HEK293 (cell line): ENCODE measurements around the gene BRDT.

Experiments used
- CTCF ChIA-PET: fragments of 350-600 bp; formaldehyde crosslinking; extraction: SDS; loops from one replicate; lab custom pipeline; 2021; ENCODE audit warnings: antibody characterized with exemption; lab: Yijun Ruan, JAX
- POLR2A ChIA-PET: fragments of 300-600 bp; formaldehyde crosslinking; extraction: SDS; loops from one replicate; lab custom pipeline; 2020; ENCODE audit warnings: antibody characterized with exemption, inconsistent platforms; lab: Yijun Ruan, JAX
- H3K27ac ChIP-seq: fragments of 200-500 bp; sonication (Bioruptor generic); 2 replicates; pipeline ENCODE4 v1.5.1; 2014; ENCODE audit warnings: low read depth, low read length, control low read depth, inconsistent platforms; ENCODE audit errors: extremely low read depth
- H3K36me3 ChIP-seq, 2 experiments: fragments of 200-500 bp in 1 of 2; sonication (Bioruptor generic) in 1 of 2; 1 replicate in 1 of 2; 2 replicates in 1 of 2; pipeline ENCODE4 v1.5.1; 2014 to 2017; ENCODE audit warnings: inconsistent platforms in 2 of 2, low read length in 2 of 2; ENCODE audit not compliant: control insufficient read depth in 2 of 2, insufficient read depth in 1 of 2
- H3K4me1 ChIP-seq: fragments of 200-500 bp; sonication (Bioruptor generic); 2 replicates; pipeline ENCODE4 v1.5.1; 2014; ENCODE audit warnings: mild to moderate bottlenecking, low read length, inconsistent platforms; ENCODE audit not compliant: control insufficient read depth, insufficient read depth
- H3K4me3 ChIP-seq: 2 replicates; pipeline ENCODE4 v1.5.1; 2011; ENCODE audit warnings: low read depth, mild to moderate bottlenecking, control low read depth, low read length, moderate library complexity
- H3K9me3 ChIP-seq: fragments of 200-500 bp; sonication (Bioruptor generic); 2 replicates; pipeline ENCODE4 v1.5.1; 2014; ENCODE audit warnings: low read depth, low read length, inconsistent platforms; ENCODE audit not compliant: control insufficient read depth, insufficient read depth
- GFI1B ChIP-seq: fragments of 450-650 bp; formaldehyde crosslinking; IDR thresholded peaks from 2 replicates; pipeline ENCODE4 v1.5.1; 2016; ENCODE audit warnings: missing biosample characterization, missing genetic modification characterization
- GLIS2 ChIP-seq: fragments of 450-650 bp; formaldehyde crosslinking; IDR thresholded peaks from 2 replicates; pipeline ENCODE4 v1.5.1; 2016; ENCODE audit warnings: missing biosample characterization, missing genetic modification characterization
- HIC1 ChIP-seq: fragments of 450-650 bp; formaldehyde crosslinking; IDR thresholded peaks from 2 replicates; pipeline ENCODE4 v1.5.1; 2016; ENCODE audit warnings: missing biosample characterization, missing genetic modification characterization
- OVOL3 ChIP-seq: fragments of 450-650 bp; formaldehyde crosslinking; IDR thresholded peaks from 2 replicates; pipeline ENCODE4 v1.5.1; 2016; ENCODE audit warnings: missing biosample characterization, missing genetic modification characterization
- SCRT1 ChIP-seq: fragments of 450-650 bp; formaldehyde crosslinking; IDR thresholded peaks from 2 replicates; pipeline ENCODE4 v1.5.1; 2016; ENCODE audit warnings: missing biosample characterization, missing genetic modification characterization, borderline replicate concordance
- ZBTB20 ChIP-seq: fragments of 450-650 bp; formaldehyde crosslinking; IDR thresholded peaks from 2 replicates; pipeline ENCODE4 v1.5.1; 2016; ENCODE audit warnings: missing biosample characterization, missing genetic modification characterization
- ZIC2 ChIP-seq: fragments of 450-650 bp; formaldehyde crosslinking; IDR thresholded peaks from 2 replicates; pipeline ENCODE4 v1.5.1; 2016; ENCODE audit warnings: missing biosample characterization, missing genetic modification characterization
- ZNF114 ChIP-seq: fragments of 450-650 bp; formaldehyde crosslinking; IDR thresholded peaks from 2 replicates; pipeline ENCODE4 v1.5.0; 2017; ENCODE audit warnings: missing biosample characterization, missing genetic modification characterization
- ZNF184 ChIP-seq: fragments of 450-650 bp; IDR thresholded peaks from 2 replicates; pipeline ENCODE4 v1.5.1; 2018; ENCODE audit warnings: missing biosample characterization, mild to moderate bottlenecking, missing genetic modification characterization
- ZNF214 ChIP-seq: fragments of 450-650 bp; formaldehyde crosslinking; IDR thresholded peaks from 2 replicates; pipeline ENCODE4 v1.5.1; 2017; ENCODE audit warnings: missing biosample characterization, mild to moderate bottlenecking, missing genetic modification characterization, borderline replicate concordance
- ZNF37A ChIP-seq: fragments of 450-650 bp; IDR thresholded peaks from 2 replicates; pipeline ENCODE4 v1.5.1; 2018; ENCODE audit warnings: missing biosample characterization, missing genetic modification characterization
- ZNF433 ChIP-seq: fragments of 450-650 bp; formaldehyde crosslinking; IDR thresholded peaks from 2 replicates; pipeline ENCODE4 v1.5.1; 2016; ENCODE audit warnings: missing biosample characterization, missing genetic modification characterization, low read depth
- ZNF707 ChIP-seq: fragments of 450-650 bp; formaldehyde crosslinking; IDR thresholded peaks from 2 replicates; pipeline ENCODE4 v1.5.1; 2016; ENCODE audit warnings: missing biosample characterization, missing genetic modification characterization
- ZNF747 ChIP-seq: fragments of 450-650 bp; formaldehyde crosslinking; IDR thresholded peaks from 2 replicates; pipeline ENCODE4 v1.5.1; 2016; ENCODE audit warnings: missing biosample characterization, missing genetic modification characterization
- ZNF792 ChIP-seq: fragments of 450-650 bp; formaldehyde crosslinking; IDR thresholded peaks from 2 replicates; pipeline ENCODE4 v1.5.1; 2016; ENCODE audit warnings: missing biosample characterization, missing genetic modification characterization
- ZNF837 ChIP-seq: fragments of 450-650 bp; formaldehyde crosslinking; IDR thresholded peaks from 2 replicates; pipeline ENCODE4 v1.5.1; 2016; ENCODE audit warnings: missing biosample characterization, missing genetic modification characterization
- TF ChIP-seq, protein P1 (sequence below): fragments of 450-650 bp; formaldehyde crosslinking; IDR thresholded peaks from 2 replicates; pipeline ENCODE4 v1.5.1; 2016; ENCODE audit warnings: missing biosample characterization, missing genetic modification characterization
- TF ChIP-seq, protein P2 (sequence below): sonication (generic); formaldehyde crosslinking; IDR thresholded peaks from 2 replicates; pipeline ENCODE4 v1.8.1; 2022; ENCODE audit warnings: mild to moderate bottlenecking, moderate library complexity, missing genetic modification reagents
- TF ChIP-seq, protein P3 (sequence below): fragments of 450-650 bp; formaldehyde crosslinking; IDR thresholded peaks from 2 replicates; pipeline ENCODE4 v1.5.1; 2016; ENCODE audit warnings: missing biosample characterization, missing genetic modification characterization
- TF ChIP-seq, protein P4 (sequence below): fragments of 450-650 bp; formaldehyde crosslinking; IDR thresholded peaks from 2 replicates; pipeline ENCODE4; 2016; ENCODE audit warnings: missing biosample characterization, missing genetic modification characterization
- TF ChIP-seq, protein P5 (sequence below): fragments of 450-650 bp; formaldehyde crosslinking; IDR thresholded peaks from 2 replicates; pipeline ENCODE4 v1.5.1; 2016; ENCODE audit warnings: missing biosample characterization, missing genetic modification characterization

BRDT gene

GRCh38 chr1:91912266-91912665 lies 36.9 kb upstream of the BRDT start:
- CTCF ChIA-PET: no interaction called here
- Histone ChIP-seq H3K4me3 (no peak overlapping the region), H3K27ac (no peak overlapping the region), H3K36me3 (no peaks in the 10 kb centered on the region; a peak in 1 of 3 replicates), H3K4me1 (no peaks in the 10 kb centered on the region), H3K9me3 (no peaks in the 10 kb centered on the region)
- TF ChIP-seq GFI1B (tag by site-specific recombination) (no peak), ZNF433 (tag by site-specific recombination) (no peak), ZNF707 (no peak), ZBTB20 (tag by site-specific recombination) (no peak), SCRT1 (no peak), GLIS2 (tag by site-specific recombination) (no peak), ZNF214 (tag by site-specific recombination) (no peak), ZNF747 (tag by site-specific recombination) (no peak), OVOL3 (no peak), ZNF114 (tag by site-specific recombination) (no peak), ZNF184 (tag by site-specific recombination) (no peak), ZIC2 (tag by site-specific recombination) (no peak), HIC1 (tag by site-specific recombination) (no peak)
- TF ChIP-seq, protein P1, sequence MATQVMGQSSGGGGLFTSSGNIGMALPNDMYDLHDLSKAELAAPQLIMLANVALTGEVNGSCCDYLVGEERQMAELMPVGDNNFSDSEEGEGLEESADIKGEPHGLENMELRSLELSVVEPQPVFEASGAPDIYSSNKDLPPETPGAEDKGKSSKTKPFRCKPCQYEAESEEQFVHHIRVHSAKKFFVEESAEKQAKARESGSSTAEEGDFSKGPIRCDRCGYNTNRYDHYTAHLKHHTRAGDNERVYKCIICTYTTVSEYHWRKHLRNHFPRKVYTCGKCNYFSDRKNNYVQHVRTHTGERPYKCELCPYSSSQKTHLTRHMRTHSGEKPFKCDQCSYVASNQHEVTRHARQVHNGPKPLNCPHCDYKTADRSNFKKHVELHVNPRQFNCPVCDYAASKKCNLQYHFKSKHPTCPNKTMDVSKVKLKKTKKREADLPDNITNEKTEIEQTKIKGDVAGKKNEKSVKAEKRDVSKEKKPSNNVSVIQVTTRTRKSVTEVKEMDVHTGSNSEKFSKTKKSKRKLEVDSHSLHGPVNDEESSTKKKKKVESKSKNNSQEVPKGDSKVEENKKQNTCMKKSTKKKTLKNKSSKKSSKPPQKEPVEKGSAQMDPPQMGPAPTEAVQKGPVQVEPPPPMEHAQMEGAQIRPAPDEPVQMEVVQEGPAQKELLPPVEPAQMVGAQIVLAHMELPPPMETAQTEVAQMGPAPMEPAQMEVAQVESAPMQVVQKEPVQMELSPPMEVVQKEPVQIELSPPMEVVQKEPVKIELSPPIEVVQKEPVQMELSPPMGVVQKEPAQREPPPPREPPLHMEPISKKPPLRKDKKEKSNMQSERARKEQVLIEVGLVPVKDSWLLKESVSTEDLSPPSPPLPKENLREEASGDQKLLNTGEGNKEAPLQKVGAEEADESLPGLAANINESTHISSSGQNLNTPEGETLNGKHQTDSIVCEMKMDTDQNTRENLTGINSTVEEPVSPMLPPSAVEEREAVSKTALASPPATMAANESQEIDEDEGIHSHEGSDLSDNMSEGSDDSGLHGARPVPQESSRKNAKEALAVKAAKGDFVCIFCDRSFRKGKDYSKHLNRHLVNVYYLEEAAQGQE (tag by site-specific recombination): no peak
- TF ChIP-seq, protein P2, sequence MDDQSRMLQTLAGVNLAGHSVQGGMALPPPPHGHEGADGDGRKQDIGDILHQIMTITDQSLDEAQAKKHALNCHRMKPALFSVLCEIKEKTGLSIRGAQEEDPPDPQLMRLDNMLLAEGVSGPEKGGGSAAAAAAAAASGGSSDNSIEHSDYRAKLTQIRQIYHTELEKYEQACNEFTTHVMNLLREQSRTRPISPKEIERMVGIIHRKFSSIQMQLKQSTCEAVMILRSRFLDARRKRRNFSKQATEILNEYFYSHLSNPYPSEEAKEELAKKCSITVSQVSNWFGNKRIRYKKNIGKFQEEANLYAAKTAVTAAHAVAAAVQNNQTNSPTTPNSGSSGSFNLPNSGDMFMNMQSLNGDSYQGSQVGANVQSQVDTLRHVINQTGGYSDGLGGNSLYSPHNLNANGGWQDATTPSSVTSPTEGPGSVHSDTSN: no peak
- TF ChIP-seq, protein P3, sequence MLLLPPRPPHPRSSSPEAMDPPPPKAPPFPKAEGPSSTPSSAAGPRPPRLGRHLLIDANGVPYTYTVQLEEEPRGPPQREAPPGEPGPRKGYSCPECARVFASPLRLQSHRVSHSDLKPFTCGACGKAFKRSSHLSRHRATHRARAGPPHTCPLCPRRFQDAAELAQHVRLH (tag by site-specific recombination): no peak
- TF ChIP-seq, protein P4, sequence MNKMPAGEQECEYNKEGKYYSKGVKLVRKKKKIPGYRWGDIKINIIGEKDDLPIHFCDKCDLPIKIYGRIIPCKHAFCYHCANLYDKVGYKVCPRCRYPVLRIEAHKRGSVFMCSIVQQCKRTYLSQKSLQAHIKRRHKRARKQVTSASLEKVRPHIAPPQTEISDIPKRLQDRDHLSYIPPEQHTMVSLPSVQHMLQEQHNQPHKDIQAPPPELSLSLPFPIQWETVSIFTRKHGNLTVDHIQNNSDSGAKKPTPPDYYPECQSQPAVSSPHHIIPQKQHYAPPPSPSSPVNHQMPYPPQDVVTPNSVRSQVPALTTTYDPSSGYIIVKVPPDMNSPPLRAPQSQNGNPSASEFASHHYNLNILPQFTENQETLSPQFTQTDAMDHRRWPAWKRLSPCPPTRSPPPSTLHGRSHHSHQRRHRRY: no peak
- POLR2A ChIA-PET: no interaction called here

- no peak overlapping the region for H3K27ac ChIP-seq
- ChIA-PET CTCF (no interaction called here), POLR2A (no interaction called here)
Measured at GRCh38 chr1:91913018-91913417, 36.2 kb upstream of the BRDT start.

More at GRCh38 chr1:91913018-91913417, 36.2 kb upstream of the BRDT start:
- no peak overlapping the region for H3K4me3 ChIP-seq
- H3K9me3 ChIP-seq: no peaks in the 10 kb centered on the region
- TF ChIP-seq ZNF792 (tag by site-specific recombination) (no peak), ZNF37A (tag by site-specific recombination) (no peak), ZNF837 (no peak)
- TF ChIP-seq, protein P5, sequence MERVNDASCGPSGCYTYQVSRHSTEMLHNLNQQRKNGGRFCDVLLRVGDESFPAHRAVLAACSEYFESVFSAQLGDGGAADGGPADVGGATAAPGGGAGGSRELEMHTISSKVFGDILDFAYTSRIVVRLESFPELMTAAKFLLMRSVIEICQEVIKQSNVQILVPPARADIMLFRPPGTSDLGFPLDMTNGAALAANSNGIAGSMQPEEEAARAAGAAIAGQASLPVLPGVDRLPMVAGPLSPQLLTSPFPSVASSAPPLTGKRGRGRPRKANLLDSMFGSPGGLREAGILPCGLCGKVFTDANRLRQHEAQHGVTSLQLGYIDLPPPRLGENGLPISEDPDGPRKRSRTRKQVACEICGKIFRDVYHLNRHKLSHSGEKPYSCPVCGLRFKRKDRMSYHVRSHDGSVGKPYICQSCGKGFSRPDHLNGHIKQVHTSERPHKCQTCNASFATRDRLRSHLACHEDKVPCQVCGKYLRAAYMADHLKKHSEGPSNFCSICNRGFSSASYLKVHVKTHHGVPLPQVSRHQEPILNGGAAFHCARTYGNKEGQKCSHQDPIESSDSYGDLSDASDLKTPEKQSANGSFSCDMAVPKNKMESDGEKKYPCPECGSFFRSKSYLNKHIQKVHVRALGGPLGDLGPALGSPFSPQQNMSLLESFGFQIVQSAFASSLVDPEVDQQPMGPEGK: no peak
- TF ChIP-seq, all 188 proteins: peak for 0
- Histone ChIP-seq H3K4me1 (no peaks in the 10 kb centered on the region), H3K36me3 (no peaks in the 10 kb centered on the region)
